Measurements from ENCODE around the gene COL4A2. TPM values are rescaled to one million over a fixed set of nuclear protein-coding genes. Genes with fewer than 3 reads are reported as not detected.

Gene COL4A2
- total RNA-seq, 1 donor from 2014 or later = 120 TPM

GRCh38 chr13:110559986-110560385 is 252.9 kb downstream of the COL4A2 start:
- no peak for DNase-seq (ENCODE audit: low spot score, unreplicated experiment)
- H3K9me3 Mint-ChIP-seq (ENCODE audit: low read depth) = peaks cover 3% of the 10 kb centered on the region
- peak overlapping the region; percentile 82 for H3K4me3 Mint-ChIP-seq (ENCODE audit: low read depth)
- H3K27ac Mint-ChIP-seq = no peak overlapping the region
- no peak for TF ChIP-seq CTCF (IDR thresholded peaks at IDR 0.05; ENCODE audit: unreplicated experiment)
- peaks cover 19% of the 10 kb centered on the region for H3K4me1 Mint-ChIP-seq (ENCODE audit: low read depth)
- peaks cover 2% of the 10 kb centered on the region for H3K36me3 Mint-ChIP-seq (ENCODE audit: insufficient read depth)
- peaks cover 40% of the 10 kb centered on the region for H3K27me3 Mint-ChIP-seq

DNA sequence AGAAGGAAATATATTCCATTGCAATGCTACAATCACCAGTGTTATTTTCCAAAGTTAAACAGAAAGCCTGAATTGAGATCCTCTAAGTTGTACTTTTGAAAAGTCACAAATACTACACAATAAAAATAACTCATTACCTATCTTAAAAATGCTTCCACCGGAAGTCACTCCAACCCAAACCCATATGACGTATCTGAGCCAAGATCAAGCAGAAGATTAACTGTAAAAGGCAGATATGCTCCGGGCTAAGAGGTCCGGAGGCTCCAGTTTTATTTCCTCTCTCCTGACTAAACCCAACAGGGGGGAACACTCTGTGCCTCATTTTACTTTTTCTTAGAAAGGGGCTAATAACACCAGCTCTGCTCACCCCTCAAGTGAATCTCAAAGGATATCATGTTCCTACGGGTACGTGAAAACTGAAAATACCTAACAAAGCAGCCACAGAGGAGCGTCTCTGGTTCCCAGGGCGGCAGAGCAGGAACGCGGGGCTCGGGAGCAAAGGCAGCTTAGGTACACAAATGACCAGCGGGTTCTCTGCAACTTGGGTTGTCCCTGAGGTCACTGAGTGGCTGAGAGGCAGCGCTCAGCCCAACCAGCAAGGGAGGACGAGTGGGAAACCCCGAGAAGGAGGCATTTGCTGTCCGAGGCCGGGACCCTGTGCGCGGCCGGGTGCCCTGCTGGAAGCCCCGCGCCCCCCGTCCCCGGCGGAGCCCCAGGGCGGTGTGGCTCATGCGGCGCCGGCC is 253.7 kb downstream of the COL4A2 start:
- Mint-ChIP-seq H3K27ac (peak overlapping the region; percentile 95), H3K36me3 (ENCODE audit: insufficient read depth) (peaks cover 2% of the 10 kb centered on the region), H3K4me1 (ENCODE audit: low read depth) (peaks cover 15% of the 10 kb centered on the region)

DNA sequence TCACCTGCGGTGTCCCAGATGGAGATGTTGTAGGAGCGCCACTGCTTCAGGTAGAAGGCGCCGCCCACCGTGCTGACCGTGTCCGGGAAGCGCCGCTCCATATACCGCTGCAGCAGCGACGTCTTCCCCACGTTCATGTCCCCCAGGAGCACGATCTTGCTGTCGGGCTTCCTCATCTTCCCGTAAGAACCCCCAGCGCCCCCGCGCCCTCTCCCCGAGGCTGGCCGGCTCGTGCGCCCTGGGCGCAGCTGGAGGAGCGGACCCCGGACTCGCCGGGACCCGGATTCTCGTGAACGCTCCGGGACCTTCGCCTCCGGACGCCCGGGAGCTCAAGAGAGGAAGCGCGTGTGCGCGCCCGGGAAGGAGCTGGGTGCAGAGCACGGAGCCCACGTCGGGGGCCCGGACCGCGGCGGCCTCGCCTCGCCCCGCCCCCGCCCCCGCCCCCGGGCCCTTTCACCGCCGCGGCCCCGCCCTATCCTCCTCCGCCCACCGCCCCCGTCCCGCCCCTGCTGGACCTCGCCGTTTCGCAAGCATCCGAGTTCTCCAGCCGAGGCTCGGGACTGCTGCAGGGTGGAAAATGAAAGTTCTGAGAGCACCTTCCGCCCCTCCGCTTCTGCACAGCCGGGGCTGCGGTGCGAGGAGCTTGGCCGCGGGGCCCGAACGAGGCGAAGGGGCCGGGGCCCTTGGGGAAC is 254.4 kb downstream of the COL4A2 start, which contains the start of gene RAB20:
RAB20 (minus strand) TSS at position 379 of the 692 bp plus-strand sequence; CDS start at position 176, 203 bp downstream.
- peak within 1 kb of the TSS; percentile 95 for H3K27ac Mint-ChIP-seq
- peaks cover 13% of the 10 kb centered on the region for H3K4me1 Mint-ChIP-seq (ENCODE audit: low read depth)
- TF ChIP-seq CTCF (IDR thresholded peaks at IDR 0.05; ENCODE audit: unreplicated experiment) = no peak
- H3K4me3 Mint-ChIP-seq (ENCODE audit: low read depth) = peak within 1 kb of the TSS; percentile 85
- peaks cover 2% of the 10 kb centered on the region for H3K36me3 Mint-ChIP-seq (ENCODE audit: insufficient read depth)
- DNase-seq (ENCODE audit: low spot score, unreplicated experiment) = peak; percentile 57
- peaks cover 47% of the 10 kb centered on the region for H3K27me3 Mint-ChIP-seq
- peaks cover 3% of the 10 kb centered on the region for H3K9me3 Mint-ChIP-seq (ENCODE audit: low read depth)

More for the DNA sequence above, 253.7 kb downstream of the COL4A2 start:
- TF ChIP-seq CTCF (IDR thresholded peaks at IDR 0.05; ENCODE audit: unreplicated experiment) = no peak
- H3K9me3 Mint-ChIP-seq (ENCODE audit: low read depth) = peaks cover 3% of the 10 kb centered on the region
- peaks cover 44% of the 10 kb centered on the region for H3K27me3 Mint-ChIP-seq
- DNase-seq (ENCODE audit: low spot score, unreplicated experiment) = no peak
- peak overlapping the region; percentile 82 for H3K4me3 Mint-ChIP-seq (ENCODE audit: low read depth)

DNA sequence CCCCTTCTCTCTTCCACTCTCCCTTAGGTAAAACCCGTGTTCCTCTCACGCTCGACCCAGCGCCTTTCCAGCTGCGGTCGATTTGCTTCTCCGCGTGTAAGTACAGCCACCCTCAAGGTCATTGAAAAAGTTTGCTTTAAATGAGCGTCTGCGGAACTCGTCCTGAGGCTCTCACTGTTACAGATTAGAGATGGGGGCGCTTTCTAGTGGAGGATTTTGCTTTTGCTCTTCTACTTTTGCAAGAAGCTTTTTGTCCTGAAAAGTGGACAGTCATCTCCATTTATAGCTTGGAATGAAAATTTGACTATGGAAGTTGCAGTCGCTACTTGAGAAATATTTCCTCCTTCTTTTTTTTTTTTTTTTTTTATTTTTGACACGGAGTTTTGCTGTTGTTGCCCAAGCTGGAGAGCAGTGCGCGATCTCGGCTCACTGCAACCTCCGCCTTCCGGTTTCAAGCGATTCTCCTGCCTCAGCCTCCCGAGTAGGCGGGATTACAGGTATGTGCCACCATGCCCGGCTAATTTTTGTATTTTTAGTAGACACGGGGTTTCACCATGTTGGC is 255.0 kb downstream of the COL4A2 start:
- TF ChIP-seq CTCF (IDR thresholded peaks at IDR 0.05; ENCODE audit: unreplicated experiment) = no peak
- Mint-ChIP-seq H3K27me3 (peaks cover 42% of the 10 kb centered on the region), H3K27ac (peak overlapping the region; percentile 87), H3K4me1 (ENCODE audit: low read depth) (peaks cover 13% of the 10 kb centered on the region), H3K36me3 (ENCODE audit: insufficient read depth) (no peaks in the 10 kb centered on the region), H3K4me3 (ENCODE audit: low read depth) (peak overlapping the region; percentile 85), H3K9me3 (ENCODE audit: low read depth) (peaks cover 3% of the 10 kb centered on the region)
- no peak for DNase-seq (ENCODE audit: low spot score, unreplicated experiment)

Small RNAs within 50 kb of the gene (microRNA-seq; reads per million reads assigned to microRNA genes)
- gene MIR8073 (ENCODE audit: borderline number of aligned reads, unreplicated experiment) = not detected

Other genes with a start within 250 kb of the COL4A2 start
- gene COL4A1, start 127 bp upstream of the COL4A2 start, total RNA-seq = 81.3 and 90.8 TPM in 2 replicates